Ovary (tissue), 9 donors: ENCODE measurements around the gene CPVL. TPM values are rescaled to one million over a fixed set of nuclear protein-coding genes. Genes with fewer than 3 reads are reported as not detected.
A peak's percentile ranks its signal among the peaks of the same experiment; 100 is the strongest.

Source experiments
- DNase-seq, 5 donors: peaks; one replicate each; pipeline ENCODE4 v3.0.0-alpha.2; 2019 to 2020
- H3K27ac ChIP-seq, 2 donors: fragments of 200-600 bp; one replicate each; pipeline versions ENCODE4 v1.5.1 to v1.8.0; 2019 to 2022
- H3K27me3 ChIP-seq: fragments of 200-600 bp; one replicate; pipeline ENCODE4 v1.8.0; 2022
- H3K36me3 ChIP-seq: fragments of 200-600 bp; sonication (generic); one replicate; pipeline ENCODE4 v1.5.1; 2019
- H3K4me1 ChIP-seq: one replicate; pipeline ENCODE4 v1.8.1; 2013; ENCODE audit warnings: mild to moderate bottlenecking, moderate library complexity; ENCODE audit not compliant: insufficient read depth
- H3K4me3 ChIP-seq: fragments of 200-600 bp; sonication (generic); one replicate; pipeline ENCODE4 v1.5.1; 2017
- H3K9me3 ChIP-seq, 2 donors: fragments of 200-600 bp in 1 of 2; sonication (generic) in 1 of 2; one replicate each; pipeline versions ENCODE4 v1.5.1 to v1.8.1; 2013 to 2019; ENCODE audit warnings: mild to moderate bottlenecking in 1 of 2, moderate library complexity in 1 of 2
- EP300 ChIP-seq: sonication (generic); formaldehyde crosslinking; IDR thresholded peaks from one replicate; pipeline ENCODE4 v1.6.1; 2017; ENCODE audit warnings: antibody characterized with exemption
- POLR2A ChIP-seq: fragments of 450-650 bp; IDR thresholded peaks from one replicate; pipeline ENCODE4 v1.6.1; 2017; ENCODE audit warnings: antibody characterized with exemption, mild to moderate bottlenecking, moderate library complexity
- WGBS, 3 donors: extraction: QIAGEN DNeasy Blood & Tissue Kit in 1 of 3; methylation state at CpG; one replicate each; pipeline versions ENCODE4 v1.1.5 to v1.1.7; 2013 to 2017; 5-methylcytosine and 5-hydroxymethylcytosine counted together
- intact Hi-C, 4 donors: fragments of 100-400 bp; cut with DNase I; formaldehyde crosslinking; loops; one replicate each; pipeline versions ENCODE4 v1.11.0 to v1.15.1; 2022 to 2023
- polyA plus RNA-seq, 2 donors: library from polyadenylated mRNA; stranded (reverse); fragments of 200-250 nt in 1 of 2; fragments of 350-450 nt in 1 of 2; fragmentation: Illumina TruSeq in 1 of 2; extraction: RNeasy Lipid Tissue Mini Kit (QIAGEN cat#74804) in 1 of 2; gene quantifications; one replicate each; pipeline ENCODE4 v1.2.3, GENCODE V29; 2013 to 2014
- total RNA-seq, 7 donors: library from RNA; depleted of rRNA in 2 of 7; stranded (reverse); fragments of >200 nt in 2 of 7; fragmentation: NEBNext Ultra II Directional in 3 of 7; extraction: Animal tissue kit (Norgen Biotek cat#: 25700) in 3 of 7; gene quantifications; one replicate each; pipeline versions ENCODE4 v1.1.0 to v1.2.4, GENCODE V29; 2016 to 2023
- TF ChIP-seq, protein P1 (sequence below), 3 donors: fragments of 450-650 bp in 2 of 3; fragments of 200-600 bp in 1 of 3; IDR thresholded peaks; one replicate each; pipeline versions ENCODE4 v1.5.1 to v1.8.0; 2016 to 2022; ENCODE audit warnings: antibody characterized with exemption in 3 of 3, mild to moderate bottlenecking in 1 of 3
- donor health status: DM: no; HTN: no; CAD: no; lungs with moderate emphysema.
- donor health status: DM: no; HTN: no; CAD: no.
- donor health status: Bipolar disorder and iron deficiency.
- donor health status: DM: yes; HTN: yes; CAD: no.
- donor health status: DM: no; HTN: no; CAD: no.
- donor health status: DM: yes; HTN: yes; CAD: no.

The CPVL gene
- total and polyA plus RNA-seq, 9 donors: 10.6 to 88.9 (median 20.9) TPM

DNA sequence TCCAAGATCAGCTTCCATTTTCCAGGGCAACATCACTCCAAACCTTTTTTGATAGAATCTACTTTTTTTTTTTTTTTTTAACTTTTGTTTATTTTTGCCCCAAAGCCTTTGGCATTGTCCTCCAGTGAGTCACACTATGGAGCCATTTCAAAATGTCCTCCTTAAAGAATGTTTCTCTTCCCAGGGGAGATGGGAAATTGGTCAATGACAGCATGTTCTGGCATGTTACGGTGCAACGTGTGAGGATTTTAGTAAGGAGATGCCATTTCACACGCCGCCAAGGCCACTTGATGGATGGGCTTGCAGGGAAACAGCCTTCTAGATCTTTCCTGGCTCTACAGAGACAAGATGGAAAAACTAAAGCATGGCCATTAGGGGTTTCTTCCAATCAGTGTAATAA lies 157.5 kb downstream of the CPVL start:
- intact Hi-C loops: no loop called here

DNA sequence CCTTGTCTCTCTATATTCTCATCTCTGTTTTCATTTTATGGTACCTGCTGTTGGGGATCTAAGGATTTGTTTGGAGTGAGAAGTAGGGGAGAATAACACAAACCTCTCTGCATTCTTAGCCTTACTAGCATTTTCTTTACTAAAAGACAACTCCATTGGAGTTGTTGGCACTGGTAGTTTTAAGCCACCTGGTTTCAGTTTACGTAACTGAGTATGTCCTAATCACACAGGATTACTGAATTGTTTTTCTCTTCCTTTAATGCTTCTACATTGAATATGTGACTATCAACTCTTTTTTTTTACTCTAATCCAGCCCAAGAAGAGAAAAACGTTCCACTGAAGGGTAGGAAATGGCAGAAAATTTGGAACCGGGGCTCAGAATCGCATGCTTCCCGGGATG lies 158.2 kb downstream of the CPVL start:
- peaks cover 1% of the 10 kb centered on the region for H3K4me1 ChIP-seq
- no peak for TF ChIP-seq POLR2A
- TF ChIP-seq, protein P1, sequence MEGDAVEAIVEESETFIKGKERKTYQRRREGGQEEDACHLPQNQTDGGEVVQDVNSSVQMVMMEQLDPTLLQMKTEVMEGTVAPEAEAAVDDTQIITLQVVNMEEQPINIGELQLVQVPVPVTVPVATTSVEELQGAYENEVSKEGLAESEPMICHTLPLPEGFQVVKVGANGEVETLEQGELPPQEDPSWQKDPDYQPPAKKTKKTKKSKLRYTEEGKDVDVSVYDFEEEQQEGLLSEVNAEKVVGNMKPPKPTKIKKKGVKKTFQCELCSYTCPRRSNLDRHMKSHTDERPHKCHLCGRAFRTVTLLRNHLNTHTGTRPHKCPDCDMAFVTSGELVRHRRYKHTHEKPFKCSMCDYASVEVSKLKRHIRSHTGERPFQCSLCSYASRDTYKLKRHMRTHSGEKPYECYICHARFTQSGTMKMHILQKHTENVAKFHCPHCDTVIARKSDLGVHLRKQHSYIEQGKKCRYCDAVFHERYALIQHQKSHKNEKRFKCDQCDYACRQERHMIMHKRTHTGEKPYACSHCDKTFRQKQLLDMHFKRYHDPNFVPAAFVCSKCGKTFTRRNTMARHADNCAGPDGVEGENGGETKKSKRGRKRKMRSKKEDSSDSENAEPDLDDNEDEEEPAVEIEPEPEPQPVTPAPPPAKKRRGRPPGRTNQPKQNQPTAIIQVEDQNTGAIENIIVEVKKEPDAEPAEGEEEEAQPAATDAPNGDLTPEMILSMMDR (IDR thresholded peaks at IDR 0.05): no peak
- TF ChIP-seq EP300: no peak
- WGBS, 3 donors: 83 to 85% (median 84%) methylated on average over 5 of the region's 5 CpGs
- H3K9me3 ChIP-seq: no peaks in the 10 kb centered on the region
- H3K27me3 ChIP-seq: no peaks in the 10 kb centered on the region
- H3K36me3 ChIP-seq: no peaks in the 10 kb centered on the region
- intact Hi-C loops: no loop called here
- H3K27ac ChIP-seq: no peak overlapping the region
- no peak for DNase-seq
- H3K4me3 ChIP-seq: no peak overlapping the region

More for the DNA sequence above, 157.5 kb downstream of the CPVL start:
- peak in 1 of 5 donors; percentile 33 for DNase-seq
- peaks cover 1% of the 10 kb centered on the region for H3K4me1 ChIP-seq
- no peaks in the 10 kb centered on the region for H3K27me3 ChIP-seq
- no peaks in the 10 kb centered on the region for H3K36me3 ChIP-seq
- H3K9me3 ChIP-seq: no peaks in the 10 kb centered on the region
- 66 to 95% (median 88%) methylated on average over 4 of the region's 4 CpGs for WGBS, 3 donors
- TF ChIP-seq EP300 (no peak), POLR2A (no peak)
- TF ChIP-seq, protein P1 (IDR thresholded peaks at IDR 0.05): no peak
- no peak overlapping the region for H3K27ac ChIP-seq
- H3K4me3 ChIP-seq: no peak overlapping the region

DNA sequence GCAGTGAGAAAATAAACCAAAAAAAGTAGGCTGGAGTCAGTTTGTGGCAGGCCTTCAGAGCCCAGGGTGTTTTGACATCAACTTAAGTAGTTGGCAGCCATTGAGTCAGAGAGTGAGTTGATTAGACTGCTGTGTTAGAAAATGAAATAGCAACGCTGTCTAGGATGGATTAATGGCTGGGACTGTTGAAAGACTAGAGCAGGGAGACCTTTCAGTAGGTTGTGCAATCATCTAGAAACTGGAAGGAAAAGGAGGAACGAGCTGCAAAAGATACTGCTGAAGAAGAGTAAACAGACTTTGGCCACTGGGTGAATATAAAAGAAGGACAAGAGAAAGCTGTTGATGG lies 159.6 kb downstream of the CPVL start:
- no peak overlapping the region for H3K4me3 ChIP-seq
- H3K36me3 ChIP-seq: no peaks in the 10 kb centered on the region
- WGBS, 3 donors: 11 to 17% (median 13%) methylated on average over 2 of the region's 2 CpGs
- H3K27me3 ChIP-seq: no peaks in the 10 kb centered on the region
- H3K27ac ChIP-seq: no peak overlapping the region
- intact Hi-C loops: no loop called here
- TF ChIP-seq, protein P1 (IDR thresholded peaks at IDR 0.05): no peak
- TF ChIP-seq POLR2A (no peak), EP300 (no peak)
- DNase-seq: no peak
- no peaks in the 10 kb centered on the region for H3K9me3 ChIP-seq
- H3K4me1 ChIP-seq: peaks cover 1% of the 10 kb centered on the region

DNA sequence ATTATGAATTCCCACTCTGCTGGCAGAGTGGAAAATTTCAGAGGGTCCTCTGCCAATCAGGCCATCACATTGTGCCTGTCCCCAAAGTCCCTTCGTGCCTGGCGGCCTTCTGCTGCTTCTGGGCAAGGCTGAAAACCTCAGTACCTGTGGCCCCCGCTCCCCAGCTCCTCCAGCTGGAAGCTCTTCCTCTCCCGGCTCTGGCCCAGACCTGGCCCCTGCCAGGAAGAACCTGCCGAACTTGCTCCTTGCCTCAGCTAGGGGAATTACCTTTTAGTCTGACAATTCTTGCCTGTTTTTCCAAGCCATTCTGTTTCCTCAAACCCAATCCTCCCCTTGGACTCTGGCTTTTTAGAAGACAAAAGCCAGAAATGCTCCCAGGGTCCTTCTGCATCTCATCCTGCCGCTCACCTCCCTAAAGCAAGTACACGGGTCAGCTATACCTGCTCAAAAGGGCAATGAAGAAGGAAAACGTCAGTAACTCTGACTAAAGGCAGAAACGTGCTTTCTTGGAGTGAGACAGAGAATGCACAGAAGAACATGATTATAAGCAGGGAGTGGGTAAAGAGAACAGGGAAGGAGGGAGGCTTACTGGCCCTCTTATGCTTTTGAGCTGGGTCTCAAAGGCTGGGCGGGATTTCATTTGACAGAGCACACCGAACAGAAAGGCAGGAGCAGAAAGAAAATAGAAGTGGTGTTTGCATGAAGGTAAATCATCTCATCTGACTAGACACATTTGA lies 160.1 kb downstream of the CPVL start:
- no peak overlapping the region for H3K4me3 ChIP-seq
- WGBS, 3 donors: 65 to 83% (median 77%) methylated on average over 11 of the region's 11 CpGs
- H3K4me1 ChIP-seq: peaks cover 1% of the 10 kb centered on the region
- H3K27ac ChIP-seq: no peak overlapping the region
- no peaks in the 10 kb centered on the region for H3K9me3 ChIP-seq
- TF ChIP-seq, protein P1 (IDR thresholded peaks at IDR 0.05): no peak
- TF ChIP-seq POLR2A: no peak
- no peak for DNase-seq
- no peaks in the 10 kb centered on the region for H3K36me3 ChIP-seq
- intact Hi-C loops: no loop called here
- H3K27me3 ChIP-seq: no peaks in the 10 kb centered on the region
